GM10847 (cell line): Measurements from ENCODE around the gene C14orf132.

Experiments used
- POLR2A ChIP-seq: IDR thresholded peaks from 2 replicates; pipeline ENCODE4 v1.6.1; 2011; ENCODE audit not compliant: insufficient read length; ENCODE audit errors: extremely low read depth

C14orf132 gene

DNA sequence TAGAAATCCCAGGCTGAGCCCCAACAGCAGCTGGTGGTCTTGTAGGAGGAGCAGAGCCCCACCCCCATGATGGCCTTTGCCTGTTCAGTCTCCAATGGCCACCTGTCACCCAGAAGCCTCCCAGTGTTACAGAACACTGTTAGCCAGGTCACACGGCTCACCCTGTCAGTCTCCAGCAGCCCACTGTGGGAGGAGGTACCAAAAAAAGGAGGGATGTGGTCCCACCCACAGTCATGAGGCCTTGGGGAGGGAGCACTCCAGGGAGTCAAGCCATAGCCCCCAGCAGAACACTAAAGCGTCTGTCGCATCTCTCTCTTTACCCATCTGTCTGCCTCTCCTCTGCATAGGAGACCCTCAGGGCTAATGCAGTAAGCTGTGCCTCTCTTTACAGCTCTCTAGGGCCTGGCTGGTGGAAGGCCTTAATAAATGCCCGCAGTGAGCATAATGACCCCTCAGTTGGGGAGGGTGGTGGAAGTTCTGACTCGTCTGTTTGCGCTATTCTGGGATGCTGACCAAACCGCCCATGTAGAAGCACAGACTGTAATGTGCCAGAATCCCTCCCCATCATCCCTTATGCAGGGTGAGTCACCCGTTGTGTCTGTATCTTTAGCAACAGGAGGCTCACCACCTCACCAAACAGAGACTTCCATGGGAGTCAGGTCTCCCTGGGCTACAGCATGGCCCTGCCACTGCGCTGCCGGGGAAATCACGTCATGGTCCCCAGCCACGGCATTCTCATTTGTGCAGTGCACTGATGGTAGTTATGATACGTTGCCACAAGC, 14.6 kb downstream of the C14orf132 start:
- no peak for TF ChIP-seq POLR2A

DNA sequence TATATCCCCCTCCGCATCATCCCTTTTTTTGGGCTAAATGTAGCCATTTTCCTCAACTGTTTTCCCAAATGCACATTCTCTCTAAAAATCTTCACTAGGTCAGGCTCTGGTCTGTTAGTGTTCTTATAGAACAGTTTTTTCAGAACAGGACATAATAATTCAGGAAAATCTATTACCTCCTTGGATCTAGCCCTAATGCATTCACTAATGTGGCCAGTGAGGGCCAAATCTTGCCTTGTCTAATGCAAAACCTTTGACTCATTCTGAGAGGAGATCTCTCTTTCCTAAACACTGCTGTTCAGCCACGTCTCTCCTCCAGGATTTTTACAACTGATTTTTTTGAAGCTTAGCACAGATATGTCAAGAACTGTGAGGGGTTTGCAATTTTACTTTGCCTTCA, 15.5 kb downstream of the C14orf132 start:
- no peak for TF ChIP-seq POLR2A

DNA sequence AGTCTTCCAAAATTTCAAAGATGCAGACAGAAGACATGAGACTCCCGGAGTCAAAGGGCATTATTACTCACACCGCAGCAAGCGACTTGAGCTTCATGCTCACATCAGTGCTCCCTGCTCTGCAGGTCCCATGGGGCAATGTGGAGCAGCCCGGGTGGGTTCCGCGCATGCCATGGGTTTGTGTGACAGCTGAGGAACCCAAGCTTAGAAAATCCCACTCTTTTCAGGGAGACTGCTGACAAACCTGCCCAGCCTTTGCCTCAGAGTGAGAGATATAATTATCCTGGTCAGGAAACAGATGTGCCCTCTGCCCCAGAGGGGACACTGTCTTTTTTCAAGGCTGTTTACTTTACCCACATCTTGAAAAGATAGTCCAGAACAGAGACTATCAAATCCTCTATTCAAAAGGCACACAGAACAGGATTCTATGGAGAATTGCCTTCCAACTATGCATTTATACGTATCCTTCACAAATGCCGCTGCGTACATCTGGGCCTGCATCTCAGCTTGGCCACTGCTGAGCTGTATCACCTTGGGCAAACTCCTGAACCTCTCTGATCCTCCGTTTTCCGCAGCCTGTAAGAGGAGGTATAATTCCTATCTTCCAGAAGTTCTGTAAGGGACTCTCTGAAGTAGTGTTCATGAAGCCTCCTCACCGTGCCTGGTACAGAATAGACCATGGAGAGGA, 16.0 kb downstream of the C14orf132 start:
- TF ChIP-seq POLR2A, result no peak

DNA sequence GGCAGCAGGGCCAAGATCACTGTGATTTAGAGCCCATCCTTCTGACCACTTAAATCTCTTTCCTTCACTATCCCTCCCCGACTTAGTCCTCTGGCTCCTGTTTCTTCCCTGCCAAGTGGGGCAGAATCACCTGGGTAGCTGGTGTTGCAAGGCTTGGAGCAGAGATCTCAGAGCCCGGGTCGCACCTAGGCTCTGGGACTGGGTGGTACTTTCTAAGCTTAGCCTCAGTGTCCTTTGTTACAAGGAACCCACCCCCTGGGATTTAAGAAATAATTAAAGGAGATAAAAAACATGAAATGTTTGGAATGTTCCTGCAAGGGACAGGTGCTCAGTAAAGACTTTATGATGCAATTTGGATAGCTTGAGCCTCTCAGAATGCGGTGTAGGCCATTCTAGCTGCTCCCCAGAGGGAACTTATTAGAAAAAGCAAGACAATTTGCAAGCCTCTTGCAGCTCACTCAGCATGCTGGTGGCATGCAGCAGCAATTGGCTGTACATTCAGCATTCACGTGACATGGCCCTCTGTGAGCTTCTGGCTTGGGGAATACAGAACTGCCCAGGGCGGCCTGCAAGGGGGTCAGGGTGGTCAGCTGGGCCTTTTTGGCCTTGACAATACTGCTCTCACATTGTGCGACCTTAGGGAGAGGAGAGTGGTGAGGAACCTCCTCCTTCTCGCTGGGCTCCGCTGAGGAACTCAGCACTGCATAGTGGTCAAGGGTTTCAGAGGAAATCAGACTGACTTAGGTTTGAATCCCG, 16.8 kb downstream of the C14orf132 start:
- no peak for TF ChIP-seq POLR2A

DNA sequence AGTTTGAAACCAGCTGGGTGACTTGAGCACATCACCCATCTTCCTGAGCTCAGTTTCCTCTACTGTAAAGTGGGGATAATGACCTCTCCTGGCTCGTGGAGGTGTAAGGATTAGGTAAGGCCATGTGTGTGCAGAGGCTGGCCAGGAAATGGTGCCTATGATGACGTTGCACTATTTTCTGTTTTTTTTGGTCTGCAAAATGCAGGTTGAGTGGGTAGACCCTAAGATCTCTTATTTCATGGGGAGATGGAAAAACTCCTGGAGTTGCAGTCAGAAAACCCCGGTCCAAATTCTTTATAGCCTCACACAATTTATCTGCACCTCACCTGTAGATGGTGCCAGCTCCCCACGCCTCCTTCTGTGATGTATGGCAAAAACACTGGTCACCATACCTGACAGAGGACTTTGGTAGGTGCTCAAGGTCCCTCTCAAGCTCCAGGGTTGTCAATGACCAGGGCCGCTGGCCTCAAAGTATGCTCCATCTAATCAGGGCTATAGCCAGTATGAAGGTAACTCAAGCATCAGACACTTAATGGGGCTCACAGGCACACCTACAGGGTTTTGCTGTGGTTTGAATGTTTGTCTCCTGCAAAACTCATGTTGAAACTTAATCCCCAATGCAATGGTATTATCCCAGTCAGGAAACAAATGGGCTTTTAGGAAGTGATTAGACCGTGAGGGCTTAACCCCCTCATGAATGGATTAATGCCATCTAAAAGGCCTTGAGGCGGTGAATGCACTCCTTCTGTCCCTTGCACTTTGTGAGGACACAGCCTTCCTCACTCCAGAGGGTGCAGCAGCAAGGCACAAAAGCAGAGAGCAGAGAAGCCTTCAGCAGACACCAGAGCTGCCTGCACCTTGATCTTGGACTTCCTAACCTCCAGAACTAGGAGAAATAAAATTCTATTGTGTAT, 17.6 kb downstream of the C14orf132 start:
- no peak for TF ChIP-seq POLR2A

DNA sequence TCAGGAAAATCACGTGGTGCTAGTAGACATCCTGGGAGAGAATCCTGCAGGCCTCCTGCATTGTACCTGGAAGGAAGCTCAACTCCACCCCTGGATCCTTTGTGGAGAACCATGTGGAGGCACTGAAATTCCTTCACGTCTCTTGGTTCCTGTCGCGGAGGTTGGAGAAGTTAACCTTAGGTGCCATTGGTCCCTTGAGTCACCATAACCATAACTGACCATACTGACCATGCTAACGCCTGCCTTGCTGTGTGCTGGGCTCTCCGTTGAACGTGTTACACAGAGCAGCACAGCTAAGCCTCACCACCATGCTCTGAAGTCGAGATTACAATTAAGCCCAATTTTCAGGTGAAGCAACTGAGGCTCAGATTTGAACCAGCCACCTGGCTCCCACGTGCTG, 18.6 kb downstream of the C14orf132 start:
- TF ChIP-seq POLR2A, result no peak

DNA sequence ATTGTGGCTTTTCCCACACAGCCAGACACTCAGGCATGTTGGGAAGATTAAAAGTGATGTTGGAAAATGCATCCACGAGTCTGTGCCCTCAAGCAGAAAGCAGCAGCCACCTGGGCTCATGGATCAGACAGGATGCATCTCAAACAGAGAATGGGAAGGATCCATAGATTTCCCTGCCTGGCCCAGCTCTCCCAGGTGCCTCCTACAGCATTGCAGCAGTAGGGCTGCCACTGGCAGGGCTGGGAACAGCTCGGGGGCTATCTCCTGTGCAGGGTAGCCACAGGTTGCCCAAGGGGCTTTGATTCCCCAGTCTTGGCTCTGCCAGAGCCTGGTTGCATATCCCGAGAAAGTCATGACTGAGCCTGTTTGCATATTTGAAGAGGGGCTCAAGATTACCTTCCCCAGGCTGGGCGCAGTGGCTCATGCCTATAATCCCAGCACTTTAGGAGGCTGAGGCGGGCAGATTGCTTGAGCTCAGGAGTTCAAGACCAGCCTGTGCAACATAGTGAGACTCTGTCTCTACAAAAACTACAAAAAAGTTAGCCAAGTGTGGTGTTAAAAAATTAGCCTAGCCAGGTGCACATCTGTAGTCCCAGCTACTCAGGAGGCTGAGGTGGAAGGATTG, 19.5 kb downstream of the C14orf132 start:
- TF ChIP-seq POLR2A, result no peak

DNA sequence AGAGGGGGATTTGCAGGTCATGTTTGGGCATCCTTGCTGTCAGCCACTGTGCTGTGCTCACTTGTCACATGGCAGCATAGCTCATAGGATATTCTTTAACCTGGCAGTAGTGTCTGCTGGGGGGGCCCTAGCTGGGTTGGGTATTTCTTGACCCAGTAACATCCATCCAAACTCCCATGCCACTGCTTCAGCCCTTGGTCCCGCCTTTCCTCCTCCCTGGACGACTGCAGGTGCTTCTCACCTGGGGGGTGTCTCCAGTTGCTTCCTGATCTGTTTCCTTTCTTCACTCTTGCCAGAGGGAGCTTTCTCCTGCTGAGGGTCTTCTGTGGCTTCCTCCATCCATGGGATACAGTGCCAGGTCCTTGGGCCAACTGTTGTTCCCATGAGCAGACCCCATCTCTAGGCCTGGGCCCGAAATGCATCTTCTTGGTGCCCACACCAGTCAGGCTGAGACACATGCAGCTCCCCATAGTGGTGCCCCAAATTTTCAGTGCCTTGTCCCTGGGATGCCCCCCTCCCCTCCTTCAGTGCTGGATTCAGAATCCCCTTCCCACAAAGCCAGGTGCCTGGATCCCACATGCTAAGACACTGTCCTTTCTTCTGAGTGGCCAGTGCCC, 20.5 kb downstream of the C14orf132 start:
- no peak for TF ChIP-seq POLR2A

DNA sequence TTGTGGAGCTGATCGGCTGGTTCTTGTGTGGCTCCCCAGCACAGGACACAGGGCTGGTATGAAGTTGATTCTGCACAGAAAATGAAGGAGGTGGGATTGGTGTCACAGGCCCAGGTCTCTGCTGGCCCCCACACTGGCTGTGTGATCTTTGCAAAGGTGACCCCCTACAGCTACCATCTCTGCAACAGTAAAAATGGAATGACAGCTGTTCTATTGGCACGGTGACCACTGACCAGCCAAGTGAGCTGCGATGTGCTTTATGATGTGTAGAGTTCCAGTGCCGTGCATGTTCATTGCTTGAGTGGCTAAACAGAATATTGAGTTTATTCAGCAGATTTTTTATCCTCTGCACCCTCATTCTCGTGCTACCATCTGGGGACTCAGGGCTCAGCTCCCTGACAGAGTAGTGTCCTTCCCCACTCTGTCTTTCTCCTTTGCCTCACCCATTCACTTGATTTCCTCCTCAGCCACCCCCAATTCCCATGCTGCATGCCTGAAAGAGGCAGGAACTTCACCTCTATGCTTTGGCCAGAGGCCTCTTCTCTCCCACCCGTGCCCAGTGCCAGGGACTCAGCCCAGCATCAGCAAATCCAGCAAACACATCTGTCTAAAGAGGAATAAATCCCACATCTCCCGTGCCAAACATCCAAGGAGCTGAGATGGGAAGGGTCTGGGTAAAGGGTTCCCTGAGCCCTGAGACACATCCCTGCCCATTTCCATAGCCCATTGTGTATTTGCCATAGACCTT, 21.2 kb downstream of the C14orf132 start:
- no peak for TF ChIP-seq POLR2A

DNA sequence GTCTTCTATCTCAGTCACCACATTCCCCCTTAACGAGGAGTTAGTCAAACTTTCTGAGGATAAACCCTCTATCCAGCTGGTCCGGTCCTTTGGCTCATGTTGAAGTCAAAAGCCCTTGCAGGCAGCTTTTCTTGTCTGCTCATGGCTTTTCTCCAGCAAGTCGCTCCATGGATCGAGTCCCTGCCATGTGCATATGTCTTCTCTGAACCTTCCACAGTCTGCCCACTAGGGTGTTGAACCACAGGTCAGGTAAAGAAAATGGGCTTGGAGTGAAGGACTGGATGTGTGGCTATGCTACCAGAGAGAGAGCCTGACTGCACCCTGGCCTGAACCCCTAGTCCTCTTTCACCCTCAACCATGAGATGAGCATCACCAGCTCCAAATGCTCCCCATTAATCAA, 22.8 kb downstream of the C14orf132 start:
- TF ChIP-seq POLR2A, result no peak

DNA sequence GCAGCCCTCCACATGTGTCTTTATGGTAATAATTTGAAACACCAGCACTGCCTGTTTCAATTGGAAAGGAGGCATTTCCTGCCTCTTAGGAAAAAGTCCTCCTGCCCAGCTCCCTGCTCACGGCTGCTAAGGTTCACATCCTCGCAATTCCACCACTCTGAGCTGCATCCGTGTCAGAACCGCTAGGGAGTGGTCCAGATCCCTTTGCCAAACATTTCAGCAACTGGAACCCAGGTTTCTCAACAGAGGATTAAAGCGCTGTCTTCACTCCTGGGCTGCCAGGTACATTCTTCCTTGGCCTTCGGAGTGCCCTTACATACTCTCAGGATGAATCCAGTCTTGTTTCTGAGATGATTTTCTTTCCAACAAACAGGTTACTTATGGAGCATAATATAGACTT, 23.3 kb downstream of the C14orf132 start:
- no peak for TF ChIP-seq POLR2A

DNA sequence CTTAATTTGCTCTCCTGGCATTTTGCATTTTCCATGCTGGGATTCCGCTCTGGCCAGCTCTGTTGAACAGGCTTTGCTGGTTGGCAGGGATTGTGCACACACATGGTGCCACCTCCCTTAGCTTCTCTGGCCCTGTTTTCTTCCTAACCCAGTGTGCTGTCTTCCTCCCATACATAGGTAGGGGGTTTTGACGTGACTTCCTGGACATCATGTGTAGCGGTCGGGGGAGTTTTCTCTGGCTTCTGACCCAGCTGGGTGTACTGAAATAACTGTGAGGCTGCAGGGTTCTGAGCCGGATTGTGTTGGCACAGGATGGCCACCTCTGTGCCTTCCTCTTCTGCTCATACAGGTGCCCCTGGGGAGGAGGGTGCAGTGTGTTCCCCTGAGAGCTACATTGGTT, 25.7 kb downstream of the C14orf132 start:
- TF ChIP-seq POLR2A, result no peak

DNA sequence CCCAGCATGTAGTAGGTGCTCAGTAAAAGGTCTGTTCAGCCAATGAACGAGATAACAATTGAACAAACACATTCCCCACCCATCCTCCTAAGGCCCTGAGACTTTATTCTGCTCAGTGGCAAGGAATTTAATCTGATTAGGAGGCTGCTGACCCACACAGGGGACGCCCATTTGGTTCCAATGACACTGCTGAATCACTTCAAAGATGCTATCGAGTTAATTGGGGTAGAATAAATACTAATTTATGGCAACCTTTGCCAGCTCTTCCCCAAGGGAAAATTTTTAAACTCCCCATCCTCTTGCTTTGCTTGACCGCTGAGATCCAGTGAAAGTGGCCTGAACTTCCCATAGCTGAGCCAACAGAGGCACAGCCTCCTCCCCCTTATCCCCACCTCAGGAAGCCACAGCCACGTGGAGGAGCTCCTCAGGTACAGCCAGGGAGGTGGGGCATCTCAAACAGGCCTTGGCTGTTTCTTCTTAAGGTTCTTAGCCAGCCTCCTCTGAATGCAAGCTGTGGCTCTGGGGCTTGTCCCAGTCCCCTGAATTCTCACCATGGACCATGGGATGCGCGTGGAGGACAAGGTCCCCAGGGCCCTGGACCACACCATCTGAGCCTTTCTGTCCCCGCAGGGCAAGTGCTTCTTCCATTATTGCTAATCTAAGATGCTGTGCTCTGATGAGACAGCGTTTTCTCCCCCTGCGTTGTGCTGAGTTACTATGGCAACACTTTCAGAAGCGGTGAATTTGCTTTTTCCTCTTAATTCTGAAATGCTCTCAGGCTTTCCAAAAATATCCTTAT, 26.7 kb downstream of the C14orf132 start:
- TF ChIP-seq POLR2A, result no peak

DNA sequence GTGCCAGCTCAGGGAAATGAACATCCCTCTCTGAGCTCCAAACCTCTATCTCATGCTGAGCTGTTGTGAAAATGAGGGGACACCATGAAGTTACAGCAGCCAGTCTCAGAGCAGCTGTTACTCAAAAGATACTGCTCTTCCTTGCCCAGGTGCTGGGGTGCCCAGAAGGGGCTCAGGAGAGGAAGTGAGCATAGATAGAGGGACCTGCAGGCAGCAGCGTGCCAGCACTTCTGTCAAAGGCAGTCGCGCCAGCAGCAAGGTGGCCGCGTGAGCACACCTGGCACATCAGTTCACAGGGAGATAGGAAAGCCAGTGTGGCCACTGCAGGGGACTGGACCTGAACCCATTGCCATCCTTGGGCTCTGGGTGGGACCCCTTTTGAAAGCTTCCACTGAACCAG, 27.8 kb downstream of the C14orf132 start:
- TF ChIP-seq POLR2A, result no peak
